HG02970 (cell line): ENCODE results near the gene ZNF135.

Source experiments
- ATAC-seq: cut with Tn5 transposase; IDR thresholded peaks from one replicate; pipeline ENCODE4 v1.9.1; 2021; ENCODE audit warnings: mild to moderate bottlenecking, moderate library complexity, moderate number of reproducible peaks; ENCODE audit not compliant: unreplicated experiment, low FRiP score

ZNF135 gene

DNA sequence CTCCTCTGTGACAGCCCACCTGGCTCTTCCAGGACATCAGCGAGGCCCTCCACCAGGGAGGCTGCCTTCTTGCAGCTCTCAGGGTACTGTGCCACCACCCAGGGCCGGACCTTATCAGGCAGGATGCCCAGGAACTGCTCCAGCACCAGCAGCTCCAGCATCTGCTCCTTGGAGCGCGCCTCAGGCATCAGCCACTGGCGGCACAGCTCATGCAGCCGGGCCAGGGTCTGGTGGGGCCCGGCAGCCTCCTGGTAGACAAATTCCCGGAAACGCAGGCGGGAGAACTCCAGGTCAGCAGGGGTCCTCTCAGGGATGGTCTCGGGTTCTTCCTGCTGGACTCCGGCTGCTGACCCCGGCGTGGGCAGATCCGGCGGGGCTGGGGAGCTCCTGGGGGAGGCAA, 30.8 kb downstream of the ZNF135 start:
- no peak for ATAC-seq

DNA sequence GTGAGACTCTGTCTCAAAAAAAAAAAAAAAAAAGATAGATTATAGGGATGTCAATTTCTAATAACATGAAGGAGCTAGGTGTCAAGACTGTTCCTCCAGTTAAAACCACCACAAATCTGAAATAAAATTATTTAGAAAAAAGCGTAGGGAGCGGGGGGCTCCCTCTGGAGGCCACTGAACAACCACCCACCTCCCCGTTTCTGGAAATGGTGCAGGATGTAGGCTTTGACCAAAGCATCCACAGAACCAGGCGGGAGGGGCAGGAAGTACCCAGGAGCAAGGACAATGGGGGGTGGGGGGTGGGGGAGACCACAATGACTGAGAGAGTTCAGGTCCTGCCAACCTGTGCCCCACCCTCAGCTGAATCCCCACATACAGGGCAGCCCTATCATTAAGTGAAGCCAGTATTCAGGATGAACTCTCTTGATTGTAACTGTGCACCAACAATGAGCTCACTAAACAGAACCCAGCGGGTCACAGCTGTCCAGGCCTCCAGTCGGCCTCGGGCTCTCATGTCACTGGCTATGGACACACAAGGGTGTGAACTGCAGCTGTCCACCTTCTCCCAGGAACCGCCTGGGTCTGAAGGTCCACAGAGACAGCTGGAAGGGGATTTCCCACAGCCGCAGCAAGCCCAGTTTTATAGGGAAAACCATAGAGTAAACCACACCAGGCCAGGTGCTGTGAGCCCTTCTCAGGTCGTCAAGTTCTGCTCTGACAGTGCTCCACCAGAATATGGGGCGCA, 32.3 kb downstream of the ZNF135 start:
- ATAC-seq = no peak

DNA sequence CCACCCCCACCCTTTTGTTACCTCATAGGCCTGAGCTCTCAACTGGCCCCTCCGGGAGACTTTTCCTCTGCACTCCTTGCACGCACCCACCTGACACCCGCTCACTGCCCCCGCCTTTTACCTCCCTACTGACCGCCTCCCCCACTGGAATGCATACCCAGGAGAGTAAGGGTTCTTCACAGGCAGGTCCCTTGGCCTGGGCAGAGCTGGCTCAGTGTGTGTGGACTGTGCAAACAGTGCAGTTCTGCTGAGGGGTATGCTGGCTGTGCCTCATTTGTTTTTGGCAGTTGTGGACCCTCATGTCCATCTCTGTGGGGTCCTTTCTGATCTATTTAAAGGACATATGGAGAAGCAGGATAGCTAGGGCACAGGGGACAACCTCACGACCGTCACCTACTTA, 34.0 kb downstream of the ZNF135 start:
- ATAC-seq = no peak

DNA sequence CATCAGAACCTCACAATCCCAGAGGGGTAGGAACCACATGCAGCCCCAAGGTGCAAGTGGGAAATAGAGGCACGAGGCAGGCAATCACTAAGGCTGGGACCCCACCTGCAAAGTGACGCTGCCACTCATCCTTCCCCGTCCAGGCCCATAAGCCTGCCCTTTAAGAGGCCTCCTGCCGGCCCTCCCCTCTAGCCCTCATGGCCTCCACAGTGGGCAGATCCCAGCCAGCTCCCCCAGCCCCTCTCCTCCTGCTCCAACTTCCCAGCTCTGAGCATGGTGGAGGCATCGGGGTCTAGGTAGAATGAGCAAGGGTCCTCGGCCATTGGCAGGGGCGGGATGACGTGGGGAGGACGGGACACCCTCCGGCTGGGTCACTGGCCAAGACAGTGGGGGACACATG, 36.2 kb downstream of the ZNF135 start:
- ATAC-seq = no peak

DNA sequence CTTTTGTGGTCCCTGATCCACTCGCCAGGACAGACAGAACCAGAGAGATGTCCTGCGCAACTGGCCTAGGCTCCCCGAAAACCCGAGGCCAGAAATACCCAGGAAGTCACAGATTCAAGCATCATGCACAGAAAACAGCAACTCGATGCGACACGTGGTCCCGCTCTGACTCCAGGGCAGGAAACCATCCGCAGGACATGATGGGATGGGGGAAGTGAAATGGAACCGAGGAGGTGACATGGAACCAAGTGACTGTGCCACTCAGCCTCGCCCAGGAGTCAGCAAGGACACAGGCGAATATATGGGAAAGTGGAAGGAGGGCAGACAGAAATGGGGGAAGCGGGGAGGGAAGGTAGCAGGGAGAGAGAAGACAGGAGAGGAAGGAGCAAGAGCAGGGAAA, 37.8 kb downstream of the ZNF135 start:
- ATAC-seq = no peak

DNA sequence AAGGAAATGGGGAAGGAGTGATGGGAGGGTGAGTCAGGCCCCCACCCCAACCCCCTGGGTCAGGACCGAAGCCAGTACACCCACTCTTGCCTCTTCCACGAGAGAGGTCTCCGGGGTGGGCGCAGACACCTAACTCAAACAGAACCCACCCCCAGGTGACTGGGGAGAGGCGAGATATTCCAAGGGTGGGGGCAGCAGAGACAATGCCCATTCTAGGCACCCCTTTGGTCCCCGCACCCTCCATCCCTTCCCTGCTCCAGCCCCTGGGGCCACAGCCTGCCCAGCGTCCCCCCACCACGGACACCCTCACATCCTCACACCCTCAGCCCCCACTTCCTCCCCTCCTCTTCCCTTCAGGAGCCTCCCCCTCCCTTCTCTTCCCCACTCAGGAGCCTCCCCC, 38.3 kb downstream of the ZNF135 start:
- no peak for ATAC-seq

DNA sequence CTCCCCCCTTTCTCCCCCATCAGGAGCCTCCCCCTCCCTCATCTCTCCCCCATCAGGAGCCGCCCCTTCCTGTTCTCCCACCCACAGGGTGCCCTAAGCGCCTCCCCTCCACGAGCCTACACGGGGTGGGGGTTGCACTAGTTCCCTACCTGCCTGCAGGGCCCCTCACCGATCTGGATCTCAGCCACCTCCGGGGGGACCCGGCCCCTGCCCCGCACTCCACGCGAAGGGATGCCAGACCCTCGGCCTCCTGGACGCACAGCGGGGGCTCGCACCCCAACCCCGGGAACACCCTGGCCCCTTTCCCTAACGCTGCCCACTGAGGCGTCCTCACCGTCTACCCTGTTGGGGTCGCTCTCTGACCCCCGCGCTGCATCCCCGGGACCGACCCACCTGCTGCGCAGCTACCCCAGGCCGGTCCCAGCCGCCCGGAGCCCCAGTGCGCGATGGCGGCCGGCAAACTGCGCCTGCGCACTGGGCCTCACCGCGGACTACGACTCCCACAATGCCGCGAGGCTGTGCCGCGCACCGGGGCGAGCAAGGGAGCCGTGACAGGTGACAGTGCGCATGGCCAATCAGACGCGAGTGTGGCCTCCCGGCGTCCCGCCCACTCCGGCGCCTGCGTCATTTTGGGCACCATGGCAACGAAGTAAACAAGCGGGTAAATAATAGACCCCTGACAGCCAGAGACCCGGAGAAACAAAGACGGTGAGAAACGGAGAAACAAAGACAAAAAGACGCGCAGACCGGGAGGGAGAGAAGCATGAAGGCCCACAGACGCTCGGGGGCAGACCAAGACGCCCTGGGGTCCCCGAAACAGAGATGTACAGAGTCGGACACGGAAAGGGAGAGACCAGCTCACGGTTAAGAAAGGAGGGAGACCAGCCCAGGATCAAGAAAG, 38.9 kb downstream of the ZNF135 start, which contains the start of gene ZSCAN18:
ZSCAN18 (minus strand) TSS at position 451 of the 901 bp plus-strand sequence. CDS start 7,964 bp downstream, outside the sequence.
- no peak for ATAC-seq

DNA sequence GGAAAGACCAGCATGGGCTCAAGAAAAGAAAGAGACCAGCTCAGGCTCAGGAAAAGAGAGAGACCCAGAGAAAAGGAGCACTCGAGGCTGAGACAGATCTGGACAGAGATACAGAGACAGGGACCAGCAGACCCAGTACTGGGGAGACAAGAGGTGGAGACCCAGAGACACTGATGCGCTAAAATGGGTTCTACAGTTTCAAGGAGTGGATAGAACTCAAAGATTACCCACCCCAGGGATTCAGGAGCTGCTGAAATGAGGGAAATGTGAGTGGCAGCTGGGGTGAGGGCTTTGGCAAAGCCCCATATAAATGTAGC, 39.6 kb downstream of the ZNF135 start:
- ATAC-seq = no peak

DNA sequence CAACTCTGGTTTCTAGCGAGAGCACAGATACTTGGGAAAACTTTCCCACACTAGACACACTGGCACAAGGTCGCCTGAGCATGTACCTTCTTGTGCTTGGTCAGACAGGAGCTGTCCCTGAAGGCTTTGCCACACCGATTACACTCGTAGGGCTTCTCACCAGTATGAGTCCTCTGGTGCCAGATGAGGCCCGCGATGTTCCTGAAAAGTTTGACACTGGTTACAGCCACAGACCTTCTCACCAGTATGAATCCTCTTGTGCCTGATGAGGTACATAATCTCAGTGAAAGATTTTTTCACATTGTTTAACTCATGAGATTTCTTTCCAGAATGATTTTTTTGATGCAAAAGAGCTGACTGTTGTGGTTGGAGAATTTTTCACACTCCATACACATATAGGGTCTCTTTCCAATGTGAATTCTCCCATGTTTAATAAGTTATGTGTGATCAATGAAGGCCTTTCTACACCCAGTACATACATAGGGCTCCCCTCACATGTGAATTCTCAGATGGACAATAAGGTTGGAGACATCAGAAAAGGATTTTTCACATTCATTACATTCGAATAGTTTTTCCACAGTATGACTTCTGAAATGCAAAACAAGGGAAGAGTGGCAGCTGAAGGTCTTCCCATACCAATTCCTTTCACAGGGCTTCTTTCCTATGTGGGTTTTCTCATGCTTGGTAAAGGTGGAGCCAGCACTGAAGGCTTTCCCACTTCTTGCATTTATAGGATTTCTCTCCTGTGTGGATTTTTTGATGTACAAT, 48.9 kb downstream of the ZNF135 start:
- ATAC-seq = no peak

DNA sequence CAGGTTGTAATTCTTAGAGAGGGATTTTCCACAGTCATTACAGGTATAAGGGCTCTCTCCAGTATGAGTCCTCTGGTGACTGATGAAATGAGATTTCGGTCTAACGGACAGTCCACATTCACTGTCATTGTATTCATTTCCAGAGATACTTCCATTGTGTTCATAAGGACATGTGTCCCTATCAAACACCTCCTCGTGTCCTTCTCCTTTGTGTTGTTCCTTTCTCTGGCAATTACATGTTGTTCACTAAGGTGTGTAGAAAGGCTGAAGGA, 49.4 kb downstream of the ZNF135 start:
- ATAC-seq = no peak

DNA sequence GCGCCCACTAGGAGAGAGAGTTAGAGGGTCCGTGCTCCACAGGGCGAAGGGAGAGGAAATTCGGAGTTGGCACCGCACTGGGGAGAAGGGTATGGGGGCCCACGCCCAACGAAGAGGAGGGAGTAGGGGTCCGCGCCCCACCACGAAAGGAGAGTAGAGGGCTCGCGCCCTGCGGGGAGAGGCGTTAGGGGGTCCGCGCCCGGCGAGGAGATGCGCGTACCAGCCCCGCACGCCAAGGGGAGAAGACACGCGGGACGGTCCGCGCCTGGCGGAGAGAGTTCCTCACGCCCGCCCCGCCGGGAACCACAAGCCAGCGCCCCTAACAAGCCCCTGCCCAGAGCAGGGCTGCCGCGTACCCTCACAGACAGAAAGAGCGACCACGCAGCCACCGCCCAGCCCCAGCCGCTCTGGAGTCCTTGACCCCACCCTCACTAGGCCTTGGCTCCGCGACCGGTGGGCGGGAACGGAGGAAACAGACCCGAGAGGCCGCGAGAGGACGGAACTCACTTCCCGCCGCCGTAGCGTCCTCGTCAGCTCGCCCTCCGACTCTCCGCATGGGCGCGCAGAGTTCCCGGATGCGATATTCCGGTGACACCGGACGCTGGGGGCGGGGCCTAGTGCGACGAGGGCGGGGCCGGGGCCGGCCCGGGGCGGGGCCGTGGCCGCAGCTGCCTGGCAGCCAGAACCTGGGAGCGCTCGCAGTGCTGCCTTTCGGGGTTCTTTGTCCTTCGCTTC, 58.9 kb downstream of the ZNF135 start:
- no peak for ATAC-seq

DNA sequence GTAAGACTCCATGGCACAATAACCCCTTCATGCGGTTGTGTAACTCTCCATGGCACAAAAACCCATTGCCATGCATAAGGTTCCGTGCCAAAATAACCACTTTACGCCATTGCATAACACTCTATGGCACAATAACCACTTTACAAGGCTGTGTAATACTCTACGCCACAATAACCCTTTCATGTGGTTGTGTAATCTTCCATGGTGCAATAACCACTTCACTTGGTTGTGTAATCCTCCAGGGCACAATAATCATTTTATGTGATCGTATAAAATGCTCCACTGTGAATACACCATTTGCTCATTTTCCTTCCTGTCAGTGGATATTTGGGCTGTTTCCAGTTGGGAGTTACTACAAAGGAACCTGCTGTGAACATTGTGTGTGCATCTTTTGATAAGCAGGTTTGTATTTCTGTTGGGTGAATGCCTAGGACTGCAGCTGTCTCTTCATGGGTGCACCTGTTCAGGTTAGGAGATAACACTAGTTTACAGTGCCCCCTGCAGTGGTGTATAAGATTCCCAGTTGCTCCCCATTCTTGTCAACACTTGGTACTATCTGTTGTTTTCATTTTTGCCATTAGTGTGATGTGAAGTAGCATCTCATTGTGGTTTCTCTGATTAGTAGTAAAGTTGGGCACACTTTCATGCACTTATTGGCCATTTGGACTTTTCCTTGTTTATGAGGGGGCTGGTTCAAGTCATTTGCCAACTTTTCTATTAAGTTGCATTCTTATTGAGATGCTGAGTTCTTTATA, 60.1 kb downstream of the ZNF135 start:
- no peak for ATAC-seq
